Measurements from ENCODE around the gene LBH. TPM values are rescaled to one million over a fixed set of nuclear protein-coding genes. Genes with fewer than 3 reads are reported as not detected.

Gene LBH
- total RNA-seq, 2 experiments from 2014 or later = 3.0 to 3.7 TPM

- no peaks in the 10 kb centered on the region for H4K20me1 ChIP-seq (ENCODE audit: insufficient read depth, low read length)
- no peak overlapping the region for H3K27ac ChIP-seq (ENCODE audit: low read depth, low read length, poor library complexity, severe bottlenecking)
- no TSS peak for BruUV-seq (replicated peaks)
- DNase-seq (ENCODE audit: low spot score) = no peak
- TF ChIP-seq CTCF (conservative IDR thresholded peaks at IDR 0.05; ENCODE audit: low read length) = no peak
- TF ChIP-seq EZH2phosphoT487 (IDR thresholded peaks at IDR 0.05; ENCODE audit: borderline replicate concordance, low read depth, low read length) = no peak
- H3K9me3 ChIP-seq (ENCODE audit: low read length) = no peaks in the 10 kb centered on the region
- H3K4me1 ChIP-seq (ENCODE audit: insufficient read depth, low read length, poor library complexity, severe bottlenecking) = no peaks in the 10 kb centered on the region
- no peaks in the 10 kb centered on the region for H3K36me3 ChIP-seq (ENCODE audit: insufficient read depth, low read length)
- ChIA-PET POLR2A (interaction anchor here (0.6 to 2.6 kb wide), 3 partner anchors 10 to 585 kb away, joined by 3 to 9 read pairs (median 3); no protein-coding TSS in a partner anchor), CTCF (ENCODE audit: unreplicated experiment) (no interaction called here)
- H3K79me2 ChIP-seq (ENCODE audit: insufficient read depth, low read depth, low read length) = no peaks in the 10 kb centered on the region
- H2AFZ ChIP-seq (ENCODE audit: low read length) = no peak overlapping the region
- H3K4me2 ChIP-seq (ENCODE audit: low read length) = no peak overlapping the region
- H3K4me3 ChIP-seq (ENCODE audit: low read depth, low read length, poor library complexity, severe bottlenecking) = no peak overlapping the region
- intact Hi-C loops (cut with micrococcal nuclease; ENCODE audit: unreplicated experiment) = no loop called here
- no peaks in the 10 kb centered on the region for H3K9me2 ChIP-seq (ENCODE audit: insufficient read depth, low read length)
Observed at GRCh38 chr2:30272761-30273573, 41.6 kb downstream of the LBH start.

- Histone ChIP-seq H3K4me1 (ENCODE audit: insufficient read depth, low read length, poor library complexity, severe bottlenecking) (no peaks in the 10 kb centered on the region), H3K79me2 (ENCODE audit: insufficient read depth, low read depth, low read length) (no peaks in the 10 kb centered on the region), H3K9me2 (ENCODE audit: insufficient read depth, low read length) (no peaks in the 10 kb centered on the region), H3K4me3 (ENCODE audit: low read depth, low read length, poor library complexity, severe bottlenecking) (no peak overlapping the region), H3K9me3 (ENCODE audit: low read length) (no peaks in the 10 kb centered on the region), H3K4me2 (ENCODE audit: low read length) (no peak overlapping the region), H3K27ac (ENCODE audit: low read depth, low read length, poor library complexity, severe bottlenecking) (no peak overlapping the region), H2AFZ (ENCODE audit: low read length) (no peak overlapping the region), H4K20me1 (ENCODE audit: insufficient read depth, low read length) (no peaks in the 10 kb centered on the region), H3K36me3 (ENCODE audit: insufficient read depth, low read length) (no peaks in the 10 kb centered on the region)
- no peak for DNase-seq (ENCODE audit: low spot score)
- no peak for TF ChIP-seq CTCF (conservative IDR thresholded peaks at IDR 0.05; ENCODE audit: low read length)
- TF ChIP-seq EZH2phosphoT487 (IDR thresholded peaks at IDR 0.05; ENCODE audit: borderline replicate concordance, low read depth, low read length) = no peak
- ChIA-PET CTCF (ENCODE audit: unreplicated experiment) (no interaction called here), POLR2A (interaction anchor here (0.9 to 1.0 kb wide), 2 partner anchors 9 to 17 kb away, joined by 3 read pairs; no protein-coding TSS in a partner anchor)
- intact Hi-C loops (cut with micrococcal nuclease; ENCODE audit: unreplicated experiment) = no loop called here
- BruUV-seq (replicated peaks) = no TSS peak
Observed at GRCh38 chr2:30273574-30273929, 42.2 kb downstream of the LBH start.

- intact Hi-C loops (cut with micrococcal nuclease; ENCODE audit: unreplicated experiment) = no loop called here
- H3K27ac ChIP-seq (ENCODE audit: low read depth, low read length, poor library complexity, severe bottlenecking) = no peak overlapping the region
- no peak overlapping the region for H2AFZ ChIP-seq (ENCODE audit: low read length)
- DNase-seq (ENCODE audit: low spot score) = no peak
- no peak overlapping the region for H3K4me3 ChIP-seq (ENCODE audit: low read depth, low read length, poor library complexity, severe bottlenecking)
- no peaks in the 10 kb centered on the region for H4K20me1 ChIP-seq (ENCODE audit: insufficient read depth, low read length)
- no peaks in the 10 kb centered on the region for H3K9me2 ChIP-seq (ENCODE audit: insufficient read depth, low read length)
- no TSS peak for BruUV-seq (replicated peaks)
- no peaks in the 10 kb centered on the region for H3K4me1 ChIP-seq (ENCODE audit: insufficient read depth, low read length, poor library complexity, severe bottlenecking)
- no peak overlapping the region for H3K4me2 ChIP-seq (ENCODE audit: low read length)
- no peaks in the 10 kb centered on the region for H3K36me3 ChIP-seq (ENCODE audit: insufficient read depth, low read length)
- TF ChIP-seq EZH2phosphoT487 (IDR thresholded peaks at IDR 0.05; ENCODE audit: borderline replicate concordance, low read depth, low read length) = no peak
- no peak for TF ChIP-seq CTCF (conservative IDR thresholded peaks at IDR 0.05; ENCODE audit: low read length)
- no peaks in the 10 kb centered on the region for H3K79me2 ChIP-seq (ENCODE audit: insufficient read depth, low read depth, low read length)
- H3K9me3 ChIP-seq (ENCODE audit: low read length) = no peaks in the 10 kb centered on the region
- ChIA-PET CTCF (ENCODE audit: unreplicated experiment) (no interaction called here), POLR2A (interaction anchor here (0.5 kb wide), 1 partner anchor 12 kb away, joined by 3 read pairs; no protein-coding TSS in a partner anchor)
Observed at GRCh38 chr2:30275256-30275655, 43.9 kb downstream of the LBH start.

Data from OCI-LY7 (cell line).